ENCODE measurements around the gene RFT1.

DNA sequence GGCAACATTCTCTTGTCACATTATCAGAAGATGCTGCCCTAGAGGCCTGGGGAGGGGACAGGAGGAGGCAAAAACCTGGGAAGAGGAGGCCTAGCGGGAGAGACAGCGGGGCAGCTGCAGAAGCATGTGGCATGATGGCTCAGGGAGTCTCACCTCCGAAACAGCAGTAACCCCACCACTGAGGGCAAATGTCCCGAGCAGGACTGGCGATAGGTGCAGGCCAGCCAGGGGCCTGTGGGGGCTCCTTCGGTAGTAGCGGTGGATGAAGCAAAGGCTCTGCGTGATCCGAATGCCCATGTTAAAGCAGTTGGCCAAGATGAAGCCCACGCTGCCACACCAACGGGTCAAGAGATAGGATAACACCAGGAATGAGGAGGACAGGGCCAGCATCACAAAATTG, 38.0 kb downstream of the RFT1 start:
- TF ChIP-seq, protein P1, sequence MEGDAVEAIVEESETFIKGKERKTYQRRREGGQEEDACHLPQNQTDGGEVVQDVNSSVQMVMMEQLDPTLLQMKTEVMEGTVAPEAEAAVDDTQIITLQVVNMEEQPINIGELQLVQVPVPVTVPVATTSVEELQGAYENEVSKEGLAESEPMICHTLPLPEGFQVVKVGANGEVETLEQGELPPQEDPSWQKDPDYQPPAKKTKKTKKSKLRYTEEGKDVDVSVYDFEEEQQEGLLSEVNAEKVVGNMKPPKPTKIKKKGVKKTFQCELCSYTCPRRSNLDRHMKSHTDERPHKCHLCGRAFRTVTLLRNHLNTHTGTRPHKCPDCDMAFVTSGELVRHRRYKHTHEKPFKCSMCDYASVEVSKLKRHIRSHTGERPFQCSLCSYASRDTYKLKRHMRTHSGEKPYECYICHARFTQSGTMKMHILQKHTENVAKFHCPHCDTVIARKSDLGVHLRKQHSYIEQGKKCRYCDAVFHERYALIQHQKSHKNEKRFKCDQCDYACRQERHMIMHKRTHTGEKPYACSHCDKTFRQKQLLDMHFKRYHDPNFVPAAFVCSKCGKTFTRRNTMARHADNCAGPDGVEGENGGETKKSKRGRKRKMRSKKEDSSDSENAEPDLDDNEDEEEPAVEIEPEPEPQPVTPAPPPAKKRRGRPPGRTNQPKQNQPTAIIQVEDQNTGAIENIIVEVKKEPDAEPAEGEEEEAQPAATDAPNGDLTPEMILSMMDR (IDR thresholded peaks at IDR 0.05; ENCODE audit: insufficient read depth, low read length, poor library complexity, severe bottlenecking) = no peak
- TF ChIP-seq EZH2phosphoT487 (conservative IDR thresholded peaks at IDR 0.05; ENCODE audit: low read length) = no peak
